HCT116 (cell line): ENCODE results near the gene FMOD. TPM values are rescaled to one million over a fixed set of nuclear protein-coding genes. Genes with fewer than 3 reads are reported as not detected.

Source experiments
- ATAC-seq: fragments of 200-7000 bp; cut with Tn5 transposase; 2 replicates; pipeline ENCODE4 v1.9.1; 2020; ENCODE audit warnings: mild to moderate bottlenecking, moderate library complexity
- BruUV-seq: library from RNA; stranded (reverse); fragments of 400-500 nt; replicated peaks from 2 replicates; lab custom pipeline; 2021; lab: Mats Ljungman, UMichigan
- CTCF ChIA-PET: fragments of 300-600 bp; sonication (Branson Sonifier 250); formaldehyde crosslinking; loops from one replicate; lab custom pipeline; 2021; ENCODE audit warnings: antibody characterized with exemption; lab: Charles Lee
- POLR2A ChIA-PET: fragments of 300-600, 350-600 bp; sonication (Branson Sonifier 250); formaldehyde crosslinking; loops from one replicate; lab custom pipeline; 2021; ENCODE audit warnings: antibody characterized with exemption; lab: Charles Lee
- RAD21 ChIA-PET, 2 experiments: fragments of 300-600 bp; sonication (Branson Sonifier 250); formaldehyde crosslinking; loops; one replicate each; lab custom pipeline; 2023; ENCODE audit warnings: low total read pairs in 2 of 2; ENCODE audit not compliant: uncharacterized antibody in 2 of 2, unreplicated experiment in 2 of 2, low non-redundant PET in 1 of 2; lab: Charles Lee
- DNase-seq: peaks from one replicate; pipeline ENCODE4 v3.0.0-alpha.2; 2010; ENCODE audit warnings: low read depth, low spot score
- H2AFZ ChIP-seq: fragments of 200-600 bp; shearing (Covaris generic), sonication (generic); 2 replicates; pipeline ENCODE4 v1.6.1; 2017; ENCODE audit warnings: low read depth, mixed run types, mixed read lengths, antibody characterized with exemption, low read length; ENCODE audit not compliant: poor library complexity, severe bottlenecking
- H3K27ac ChIP-seq: 2 replicates; pipeline ENCODE4 v1.5.1; 2012; ENCODE audit warnings: low read depth, low read length
- H3K27me3 ChIP-seq: fragments of 200-600 bp; sonication (generic); 2 replicates; pipeline ENCODE4 v1.6.1; 2016; ENCODE audit warnings: mixed run types, low read length, mixed read lengths; ENCODE audit not compliant: insufficient read depth
- H3K36me3 ChIP-seq, 2 experiments: fragments of 200-500 bp in 1 of 2; fragments of 200-600 bp in 1 of 2; sonication (Bioruptor generic) in 1 of 2; sonication (generic) in 1 of 2; 2 replicates each; pipeline versions ENCODE4 v1.5.1 to v1.6.1; 2014 to 2016; ENCODE audit warnings: low read length in 2 of 2, inconsistent platforms in 1 of 2, mixed read lengths in 1 of 2, mixed run types in 1 of 2; ENCODE audit not compliant: insufficient read depth in 2 of 2, control insufficient read depth in 1 of 2
- H3K4me1 ChIP-seq, 2 experiments: fragments of 200-600 bp in 1 of 2; sonication (generic) in 1 of 2; 2 replicates each; pipeline versions ENCODE4 v1.5.1 to v1.6.1; 2012 to 2017; ENCODE audit warnings: low read length in 2 of 2, inconsistent platforms in 1 of 2, mild to moderate bottlenecking in 1 of 2, mixed read lengths in 1 of 2, mixed run types in 1 of 2, moderate library complexity in 1 of 2; ENCODE audit not compliant: insufficient read depth in 2 of 2, control insufficient read depth in 1 of 2
- H3K4me2 ChIP-seq: fragments of 200-600 bp; sonication (generic); 2 replicates; pipeline ENCODE4 v1.6.1; 2017; ENCODE audit warnings: mixed run types, low read length, mixed read lengths
- H3K4me3 ChIP-seq, 2 experiments: fragments of 200-600 bp in 1 of 2; sonication (generic) in 1 of 2; replicated peaks in 1 of 2; 2 replicates each; pipeline ENCODE4 v1.5.1; 2011 to 2016; ENCODE audit warnings: low read length in 2 of 2, control low read depth in 1 of 2, low read depth in 1 of 2, mild to moderate bottlenecking in 1 of 2, mixed read lengths in 1 of 2, mixed run types in 1 of 2
- H3K79me2 ChIP-seq: fragments of 200-600 bp; sonication (generic); 2 replicates; pipeline ENCODE4 v1.6.1; 2017; ENCODE audit warnings: mild to moderate bottlenecking, mixed run types, low read length, moderate library complexity, mixed read lengths; ENCODE audit not compliant: insufficient read depth
- H3K9ac ChIP-seq: fragments of 200-600 bp; sonication (generic); 2 replicates; pipeline ENCODE4 v1.6.1; 2016; ENCODE audit warnings: low read length, mixed read lengths
- H3K9me2 ChIP-seq: fragments of 200-600 bp; sonication (generic), shearing (Covaris generic); 2 replicates; pipeline ENCODE4 v1.6.1; 2017; ENCODE audit warnings: mixed run types, mild to moderate bottlenecking, moderate library complexity; ENCODE audit not compliant: insufficient read depth
- H3K9me3 ChIP-seq, 2 experiments: fragments of 200-500 bp in 1 of 2; fragments of 200-600 bp in 1 of 2; sonication (Bioruptor generic) in 1 of 2; sonication (generic) in 1 of 2; 2 replicates each; pipeline ENCODE4 v1.6.1; 2014 to 2017; ENCODE audit warnings: low read length in 2 of 2, mixed read lengths in 2 of 2, inconsistent platforms in 1 of 2, low read depth in 1 of 2, mild to moderate bottlenecking in 1 of 2, mixed run types in 1 of 2, moderate library complexity in 1 of 2; ENCODE audit not compliant: control insufficient read depth in 1 of 2, insufficient read depth in 1 of 2
- H4K20me1 ChIP-seq: fragments of 200-600 bp; sonication (generic), shearing (Covaris generic); 2 replicates; pipeline ENCODE4 v1.6.1; 2017; ENCODE audit warnings: mixed run types, mild to moderate bottlenecking, moderate library complexity; ENCODE audit not compliant: insufficient read depth
- CBX3 ChIP-seq: IDR thresholded peaks from 2 replicates; pipeline ENCODE4 v1.6.1; 2012; ENCODE audit warnings: low read depth
- CEBPB ChIP-seq: IDR thresholded peaks from 2 replicates; pipeline ENCODE4 v1.6.1; 2012; ENCODE audit warnings: low read depth
- ELF1 ChIP-seq: IDR thresholded peaks from 2 replicates; pipeline ENCODE4 v1.6.1; 2012; ENCODE audit warnings: low read depth, borderline replicate concordance
- EZH2 ChIP-seq: fragments of 200-600 bp; sonication (generic); IDR thresholded peaks from 2 replicates; pipeline ENCODE4 v1.6.1; 2017; ENCODE audit warnings: antibody characterized with exemption, mixed run types
- FOSL1 ChIP-seq: IDR thresholded peaks from 2 replicates; pipeline ENCODE4 v1.6.1; 2012; ENCODE audit warnings: low read depth
- JUND ChIP-seq: IDR thresholded peaks from 2 replicates; pipeline ENCODE4 v1.6.1; 2012
- MAX ChIP-seq: IDR thresholded peaks from 2 replicates; pipeline ENCODE4 v1.6.1; 2012
- POLR2AphosphoS5 ChIP-seq: IDR thresholded peaks from 2 replicates; pipeline ENCODE4 v1.6.1; 2011; ENCODE audit warnings: mild to moderate bottlenecking, low read depth, low read length, moderate library complexity
- REST ChIP-seq: IDR thresholded peaks from 2 replicates; pipeline ENCODE4 v1.6.1; 2012; ENCODE audit warnings: low read depth
- SIN3A ChIP-seq: IDR thresholded peaks from 2 replicates; pipeline ENCODE4 v1.6.1; 2012; ENCODE audit warnings: low read depth
- SP1 ChIP-seq: IDR thresholded peaks from 2 replicates; pipeline ENCODE4 v1.6.1; 2012; ENCODE audit warnings: low read depth
- SRF ChIP-seq: IDR thresholded peaks from 2 replicates; pipeline ENCODE4 v1.6.1; 2012; ENCODE audit warnings: low read depth
- TCF7L2 ChIP-seq: IDR thresholded peaks from 2 replicates; pipeline ENCODE4 v1.7.0; 2011; ENCODE audit warnings: borderline replicate concordance, inconsistent platforms; ENCODE audit not compliant: insufficient read depth, insufficient read length; ENCODE audit errors: extremely low read depth
- YY1 ChIP-seq: IDR thresholded peaks from 2 replicates; pipeline ENCODE4 v1.6.1; 2011; ENCODE audit warnings: low read length, low read depth, moderate library complexity, mild to moderate bottlenecking; ENCODE audit not compliant: insufficient replicate concordance; ENCODE audit errors: extremely low read depth
- ZBTB33 ChIP-seq: IDR thresholded peaks from 2 replicates; pipeline ENCODE4 v1.6.1; 2011; ENCODE audit warnings: mild to moderate bottlenecking, low read length, moderate library complexity; ENCODE audit not compliant: insufficient replicate concordance; ENCODE audit errors: extremely low read depth
- ZFX ChIP-seq: fragments of 450-650 bp; IDR thresholded peaks from 2 replicates; pipeline ENCODE4 v1.6.1; 2017
- ZNF274 ChIP-seq: fragments of 200-500 bp; sonication (Bioruptor generic); IDR thresholded peaks from 2 replicates; pipeline ENCODE4 v1.6.1; 2014; ENCODE audit warnings: mild to moderate bottlenecking, low read depth, low read length, inconsistent platforms
- intact Hi-C: fragments of 100-400 bp; cut with micrococcal nuclease; formaldehyde crosslinking; loops from 2 replicates; pipeline ENCODE4 v1.10.0; 2022
- total RNA-seq: library from RNA; stranded (reverse); gene quantifications from one replicate; pipeline ENCODE4 v1.2.1, GENCODE V29; 2021; ENCODE audit not compliant: unreplicated experiment

Gene FMOD
- total RNA-seq, 1 experiment from 2014 or later: not detected

- TF ChIP-seq REST (no peak), POLR2AphosphoS5 (no peak), ZFX (no peak), SRF (no peak), CBX3 (no peak), SP1 (no peak), ZBTB33 (no peak)
Observed at GRCh38 chr1:203331224-203331623, 19.7 kb downstream of the FMOD start (continued).

- ChIA-PET CTCF (interaction anchor here (1.5 kb wide), 1 partner anchor 8 kb away, joined by 4 read pairs; no protein-coding TSS in a partner anchor), RAD21 (no interaction called here), POLR2A (no interaction called here)
- no peaks in the 10 kb centered on the region for H3K79me2 ChIP-seq
- ATAC-seq (no peak), DNase-seq (no peak)
- no peak overlapping the region for H3K9ac ChIP-seq
- peak overlapping the region; percentile 89 for H2AFZ ChIP-seq
- no peaks in the 10 kb centered on the region for H4K20me1 ChIP-seq
- no peaks in the 10 kb centered on the region for H3K9me3 ChIP-seq
- no peaks in the 10 kb centered on the region; the same call in 1 of the 2 replicates for H3K27me3 ChIP-seq
- no peak overlapping the region for H3K4me2 ChIP-seq
- H3K4me3 ChIP-seq: no peak overlapping the region
- H3K36me3 ChIP-seq: no peaks in the 10 kb centered on the region
- no TSS peak for BruUV-seq
- intact Hi-C loops: no loop called here
- no peak overlapping the region for H3K27ac ChIP-seq
- H3K4me1 ChIP-seq: peaks cover 11 to 18% of the 10 kb centered on the region in 2 experiments; a peak in 3 of 4 replicates
- no peaks in the 10 kb centered on the region for H3K9me2 ChIP-seq
- TF ChIP-seq SIN3A: no peak
- no peak for TF ChIP-seq JUND
- TF ChIP-seq ELF1: no peak
- no peak for TF ChIP-seq SP1
- no peak for TF ChIP-seq MAX
- TF ChIP-seq SRF: no peak
- TF ChIP-seq EZH2: no peak
- no peak for TF ChIP-seq YY1
- TF ChIP-seq CEBPB: no peak
- TF ChIP-seq REST: no peak
- no peak for TF ChIP-seq ZFX
- TF ChIP-seq TCF7L2: no peak
- TF ChIP-seq ZNF274: no peak
- no peak for TF ChIP-seq FOSL1
Observed at GRCh38 chr1:203328714-203329122, 22.2 kb downstream of the FMOD start.
